Stimulated activated CD4-positive, alpha-beta T cell treated with anti-CD3 and anti-CD28 coated beads, TNF-alpha, amount 100 ng/mL, for 24 hours (primary cell): ENCODE results near the gene PLOD3.

Experiments used
- DNase-seq, 3 experiments: peaks; one replicate each; pipeline ENCODE4 v3.0.0-alpha.2; 2020; ENCODE audit warnings: low read depth in 3 of 3

PLOD3 gene

DNA sequence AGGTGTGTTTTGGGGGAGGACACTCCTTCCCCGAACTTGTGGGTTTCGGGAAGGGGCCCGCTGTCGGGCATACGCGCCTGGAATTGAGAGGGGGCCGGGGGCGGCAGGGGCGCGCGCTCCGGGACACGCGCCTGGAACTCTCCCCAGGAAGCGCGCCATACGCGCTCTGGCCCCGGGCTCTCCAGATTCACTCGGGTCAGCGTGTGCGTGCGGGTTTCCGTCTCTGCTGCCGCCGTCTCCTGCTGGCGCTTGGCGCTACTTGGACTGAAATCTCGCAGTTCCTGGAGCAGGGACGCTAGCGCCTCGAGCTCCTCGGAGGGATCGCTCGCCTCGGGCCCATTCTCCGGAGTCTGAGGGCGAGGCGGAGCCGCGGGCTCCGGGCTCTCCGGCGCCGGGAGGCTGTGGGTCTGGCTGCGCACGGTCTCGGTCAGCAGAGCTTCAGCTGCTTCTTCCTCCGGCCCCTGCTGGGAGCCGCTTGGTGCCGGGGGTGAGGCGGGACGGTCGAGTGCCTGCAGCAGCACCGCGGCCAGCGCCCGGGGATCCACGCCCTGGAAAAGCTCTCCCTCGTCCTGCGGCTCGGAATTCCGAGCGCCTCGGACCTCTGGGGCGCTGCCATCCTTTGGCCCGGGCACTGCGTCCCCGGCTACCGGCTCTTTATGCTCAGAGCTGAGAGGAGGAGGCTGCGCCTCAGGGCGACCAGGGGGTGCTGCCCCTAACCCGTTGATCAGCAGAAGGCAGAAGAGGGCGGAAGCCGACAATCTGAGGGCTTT lies 53.1 kb downstream of the PLOD3 start:
- DNase-seq = no peak

GRCh38 chr7:101163279-101164070 lies 53.9 kb downstream of the PLOD3 start:
- DNase-seq = no peak

GRCh38 chr7:101162551-101163278 lies 54.7 kb downstream of the PLOD3 start:
- no peak for DNase-seq

GRCh38 chr7:101161692-101162471 lies 55.5 kb downstream of the PLOD3 start:
- no peak for DNase-seq

- no peak for DNase-seq
These were observed 56.5 kb downstream of the PLOD3 start for GRCh38 chr7:101160910-101161309.

DNA sequence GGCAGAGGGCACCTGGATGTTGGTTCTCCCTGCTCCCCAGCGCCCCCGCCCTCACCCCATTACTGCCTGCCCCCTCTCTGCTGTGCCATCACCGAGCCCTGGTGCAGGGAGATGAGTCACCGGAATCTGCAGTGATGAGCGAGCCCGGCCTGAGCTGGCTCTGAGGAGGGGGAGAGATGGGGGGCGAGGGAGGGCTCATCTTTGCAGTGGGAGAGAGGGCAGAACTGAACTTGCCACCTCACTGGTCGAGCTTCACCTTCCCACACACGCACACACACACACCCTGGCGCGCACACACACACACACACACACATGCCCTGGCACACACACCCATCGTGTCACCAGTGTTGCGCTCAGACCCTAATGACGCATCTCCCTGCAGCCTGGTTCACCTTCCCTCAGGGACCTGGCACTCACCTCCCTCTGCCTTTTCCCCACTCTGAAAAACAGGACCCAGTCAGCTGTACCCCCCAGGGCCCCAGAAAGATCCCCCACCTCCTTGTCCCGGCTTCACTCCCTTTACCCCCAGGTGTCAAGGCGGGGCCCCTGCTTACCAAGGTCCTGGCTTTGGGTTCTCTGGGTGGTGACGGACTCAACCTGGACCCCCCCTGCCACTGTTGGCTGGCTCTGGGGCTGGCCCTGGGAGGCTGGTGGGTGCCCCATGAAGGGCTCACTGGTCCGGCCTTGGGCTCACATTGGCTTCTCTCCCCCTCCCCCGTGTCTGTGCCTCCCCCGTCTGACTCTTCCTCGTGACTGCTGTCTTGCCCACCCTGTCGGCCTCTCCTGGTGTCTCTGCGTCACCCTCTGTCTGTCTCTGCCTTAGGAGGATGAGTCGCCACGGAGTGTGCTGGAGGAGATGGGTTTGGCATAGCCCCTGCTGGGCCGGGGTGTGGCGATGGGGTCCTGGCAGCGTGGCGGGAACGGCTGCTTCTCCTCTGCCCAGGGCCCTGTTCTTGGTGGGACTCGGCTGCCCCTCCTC lies 57.4 kb downstream of the PLOD3 start:
- no peak for DNase-seq

- no peak for DNase-seq
These were observed 60.4 kb downstream of the PLOD3 start for GRCh38 chr7:101156866-101157589.

DNA sequence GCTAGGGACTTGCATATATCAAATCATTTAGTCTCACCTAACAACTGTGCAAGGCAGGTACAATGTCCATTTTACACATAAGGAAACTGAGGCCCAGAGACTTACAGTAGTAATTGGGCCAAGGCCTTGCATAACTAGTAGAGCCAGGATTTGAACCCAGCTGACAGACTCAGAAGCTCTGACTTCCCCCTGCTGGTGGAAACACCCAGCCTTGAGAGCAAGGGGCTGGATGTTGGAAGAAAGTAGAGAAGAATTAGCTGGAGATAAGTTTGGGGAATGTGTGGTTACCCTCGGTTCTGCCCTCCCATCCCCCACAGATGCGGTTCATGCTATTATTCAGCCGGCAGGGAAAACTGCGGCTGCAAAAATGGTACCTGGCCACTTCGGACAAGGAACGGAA lies 61.1 kb downstream of the PLOD3 start:
- DNase-seq = no peak
